ENCODE measurements around the gene PIP5K1B.

PIP5K1B gene

GRCh38 chr9:69001921-69002320 lies 296.9 kb downstream of the PIP5K1B start:
- no peak for DNase-seq

GRCh38 chr9:69003051-69003450 lies 298.0 kb downstream of the PIP5K1B start:
- DNase-seq = no peak

- DNase-seq = no peak
Measured at GRCh38 chr9:69004836-69005235, 299.8 kb downstream of the PIP5K1B start.

- DNase-seq = no peak
Measured at GRCh38 chr9:69009708-69010107, 304.7 kb downstream of the PIP5K1B start.

GRCh38 chr9:69012696-69013381 lies 307.8 kb downstream of the PIP5K1B start:
- DNase-seq = no peak

- DNase-seq = no peak
Measured at GRCh38 chr9:69013382-69013727, 308.3 kb downstream of the PIP5K1B start.

GRCh38 chr9:69014013-69014412 lies 309.0 kb downstream of the PIP5K1B start, which contains the start of gene PRKACG:
TSS of gene PRKACG (minus strand) at chr9:69014113. CDS start at chr9:69014092, 21 bp downstream.
- no peak for DNase-seq

GRCh38 chr9:69016191-69017096 lies 311.4 kb downstream of the PIP5K1B start:
- DNase-seq = no peak

- DNase-seq = no peak
Measured at GRCh38 chr9:69018737-69019136, 313.7 kb downstream of the PIP5K1B start.

GRCh38 chr9:69019808-69020207 lies 314.8 kb downstream of the PIP5K1B start:
- peak; percentile 21 for DNase-seq

- DNase-seq = no peak
Measured at GRCh38 chr9:69020301-69021145, 315.5 kb downstream of the PIP5K1B start.

- DNase-seq = no peak
Measured at GRCh38 chr9:69023650-69024049, 318.6 kb downstream of the PIP5K1B start.

GRCh38 chr9:69027355-69028097 lies 322.5 kb downstream of the PIP5K1B start:
- peak; percentile 30 for DNase-seq

GRCh38 chr9:69028754-69029153 lies 323.7 kb downstream of the PIP5K1B start:
- peak; percentile 12 for DNase-seq

- no peak for DNase-seq
Measured at GRCh38 chr9:69029535-69029934, 324.5 kb downstream of the PIP5K1B start.

- no peak for DNase-seq
Measured at GRCh38 chr9:69030851-69031645, 326.0 kb downstream of the PIP5K1B start.

- DNase-seq = no peak
Measured at GRCh38 chr9:69034071-69034470, 329.0 kb downstream of the PIP5K1B start.

- peak; percentile 77 for DNase-seq
Measured at GRCh38 chr9:69035438-69036308, 330.6 kb downstream of the PIP5K1B start, which contains the start of gene FXN. TSS of gene FXN (plus strand) at chr9:69035752. CDS start at chr9:69035783, 31 bp downstream.

- DNase-seq = no peak
Measured at GRCh38 chr9:69036309-69036708, 331.3 kb downstream of the PIP5K1B start.

GRCh38 chr9:69036799-69037198 lies 331.8 kb downstream of the PIP5K1B start:
- no peak for DNase-seq
